ENCODE data around the gene MYH6. TPM values are rescaled to one million over a fixed set of nuclear protein-coding genes. Genes with fewer than 3 reads are reported as not detected.
"Not testable (repeated sequence)": the region's sequence is repeated elsewhere in the genome, so short reads cannot be mapped to it uniquely, and the experiment has no call there.

MYH6 gene
- 0.24 and 0.50 TPM in 2 replicates for total RNA-seq (ENCODE audit: low replicate concordance)
- long read RNA-seq, partial matches to known transcripts, result 1 of 1 reads
- long read RNA-seq, other reads (novel, unspliced or antisense), result 0 of 1 reads

DNA sequence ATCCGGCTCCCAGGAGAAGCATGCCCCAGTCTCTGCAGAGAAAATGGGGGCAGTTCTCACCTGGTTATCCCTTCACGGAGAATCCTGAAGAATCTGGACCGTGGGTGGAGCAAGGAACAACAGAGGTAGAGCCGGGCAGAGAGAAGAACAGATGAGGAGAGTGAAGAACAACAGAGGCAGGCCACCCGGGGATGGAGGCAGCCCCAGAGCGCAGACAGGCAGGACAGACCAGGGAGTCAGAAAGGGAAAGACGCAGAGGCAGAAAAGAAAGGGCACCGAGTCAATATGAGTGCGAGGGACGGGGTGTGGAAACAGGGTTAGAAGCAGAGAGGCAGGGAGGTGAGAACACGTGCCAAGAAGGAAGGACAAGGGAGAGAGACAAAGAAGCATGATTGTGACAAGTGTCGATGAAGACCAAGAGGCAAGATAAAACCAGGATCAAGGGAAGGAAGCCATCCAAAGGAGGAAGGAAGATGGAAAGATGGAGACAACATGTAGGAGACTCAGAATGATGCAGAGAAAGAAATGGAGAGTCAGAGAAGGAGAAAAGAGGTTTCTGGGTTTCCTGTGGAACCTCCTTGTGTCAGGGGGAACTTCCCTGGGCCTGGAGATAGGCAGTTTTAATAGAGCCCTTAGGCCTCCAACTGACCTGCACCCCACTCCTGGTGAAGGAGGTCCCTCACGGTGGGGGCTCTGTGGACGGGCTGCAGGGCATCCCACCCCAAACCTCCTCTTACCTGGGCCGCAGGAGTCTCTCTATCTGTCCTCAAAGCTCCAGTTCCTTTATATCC is at the start of gene MYH6:
Gene MYH6, minus strand, starts transcription at position 758 of the 791 bp plus-strand sequence. CDS start 1,050 bp downstream, outside the sequence.
- H3K4me1 Mint-ChIP-seq (ENCODE audit: unreplicated experiment), result no peaks in the 10 kb centered on the region
- H3K36me3 Mint-ChIP-seq, result no peaks in the 10 kb centered on the region
- no peak within 1 kb of the TSS for H3K27ac Mint-ChIP-seq
- H3K4me3 Mint-ChIP-seq, result no peak within 1 kb of the TSS
- TF ChIP-seq, protein P1, sequence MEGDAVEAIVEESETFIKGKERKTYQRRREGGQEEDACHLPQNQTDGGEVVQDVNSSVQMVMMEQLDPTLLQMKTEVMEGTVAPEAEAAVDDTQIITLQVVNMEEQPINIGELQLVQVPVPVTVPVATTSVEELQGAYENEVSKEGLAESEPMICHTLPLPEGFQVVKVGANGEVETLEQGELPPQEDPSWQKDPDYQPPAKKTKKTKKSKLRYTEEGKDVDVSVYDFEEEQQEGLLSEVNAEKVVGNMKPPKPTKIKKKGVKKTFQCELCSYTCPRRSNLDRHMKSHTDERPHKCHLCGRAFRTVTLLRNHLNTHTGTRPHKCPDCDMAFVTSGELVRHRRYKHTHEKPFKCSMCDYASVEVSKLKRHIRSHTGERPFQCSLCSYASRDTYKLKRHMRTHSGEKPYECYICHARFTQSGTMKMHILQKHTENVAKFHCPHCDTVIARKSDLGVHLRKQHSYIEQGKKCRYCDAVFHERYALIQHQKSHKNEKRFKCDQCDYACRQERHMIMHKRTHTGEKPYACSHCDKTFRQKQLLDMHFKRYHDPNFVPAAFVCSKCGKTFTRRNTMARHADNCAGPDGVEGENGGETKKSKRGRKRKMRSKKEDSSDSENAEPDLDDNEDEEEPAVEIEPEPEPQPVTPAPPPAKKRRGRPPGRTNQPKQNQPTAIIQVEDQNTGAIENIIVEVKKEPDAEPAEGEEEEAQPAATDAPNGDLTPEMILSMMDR (conservative IDR thresholded peaks at IDR 0.05), result no peak
- no peaks in the 10 kb centered on the region for H3K9me3 Mint-ChIP-seq
- no peak for DNase-seq (ENCODE audit: extremely low spot score, unreplicated experiment)
- H3K27me3 Mint-ChIP-seq, result peaks cover 40% of the 10 kb centered on the region

DNA sequence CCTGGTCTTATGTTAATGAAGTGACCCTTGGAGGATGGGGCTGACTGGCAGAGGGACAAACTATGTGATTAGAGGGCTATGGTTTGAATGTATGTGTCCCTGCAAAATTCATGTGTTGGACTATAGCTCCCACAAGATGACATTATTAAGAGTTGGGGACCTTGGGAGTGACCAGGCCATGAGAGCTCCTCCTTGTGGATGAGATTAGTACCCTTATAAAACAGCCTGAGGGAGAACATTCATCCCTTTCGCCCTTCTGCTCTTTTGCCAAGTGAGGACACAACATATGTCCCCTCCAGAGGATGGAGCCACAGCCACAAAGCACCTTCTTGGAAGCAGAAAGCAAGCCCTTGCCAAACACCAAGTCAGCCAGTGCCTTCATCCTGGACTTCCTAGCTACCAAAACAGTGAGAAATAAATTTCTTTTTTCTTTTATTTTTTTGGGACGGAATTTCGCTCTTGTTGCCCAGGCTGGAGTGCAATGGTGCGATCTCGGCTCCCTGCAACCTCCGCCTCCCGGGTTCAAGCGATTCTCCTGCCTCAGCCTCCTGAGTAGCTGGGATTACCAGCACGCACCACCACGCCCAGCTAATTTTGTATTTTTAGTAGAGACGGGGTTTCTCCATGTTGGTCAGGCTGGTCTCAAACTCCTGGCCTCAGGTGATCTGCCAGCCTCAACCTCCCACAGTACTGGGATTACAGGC is 49.0 kb upstream of the MYH6 start:
- H3K27me3 Mint-ChIP-seq; H3K9me3 Mint-ChIP-seq; H3K36me3 Mint-ChIP-seq; DNase-seq (ENCODE audit: extremely low spot score, unreplicated experiment); H3K4me3 Mint-ChIP-seq; H3K4me1 Mint-ChIP-seq (ENCODE audit: unreplicated experiment); H3K27ac Mint-ChIP-seq: not testable (repeated sequence)
- TF ChIP-seq, protein P1 (conservative IDR thresholded peaks at IDR 0.05), result peak; percentile 51

DNA sequence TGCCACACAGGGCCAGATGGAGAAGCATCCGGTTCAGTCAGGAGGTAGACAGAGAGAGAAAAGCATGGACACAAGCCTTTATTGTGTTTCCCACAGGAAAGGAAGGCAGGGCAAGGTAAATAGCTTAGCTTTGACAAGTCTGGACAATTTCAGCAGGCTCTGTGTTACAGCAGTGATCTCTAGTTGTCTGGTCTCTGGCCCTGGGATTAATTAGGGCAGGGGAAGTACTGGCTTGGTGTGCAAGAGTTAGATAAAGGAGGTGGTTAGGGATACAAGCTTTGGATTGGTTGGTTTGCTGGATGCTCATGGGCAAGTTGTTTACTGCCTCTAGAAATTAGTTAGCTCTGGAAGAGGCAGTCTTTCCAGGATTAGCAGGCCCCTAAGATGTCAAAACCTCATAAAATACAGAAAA is 46.4 kb upstream of the MYH6 start:
- Mint-ChIP-seq H3K4me1 (ENCODE audit: unreplicated experiment) (no peaks in the 10 kb centered on the region), H3K27me3 (peaks cover 9% of the 10 kb centered on the region), H3K4me3 (no peak overlapping the region), H3K27ac (no peak overlapping the region), H3K36me3 (no peaks in the 10 kb centered on the region), H3K9me3 (no peaks in the 10 kb centered on the region)
- no peak for DNase-seq (ENCODE audit: extremely low spot score, unreplicated experiment)
- TF ChIP-seq, protein P1 (conservative IDR thresholded peaks at IDR 0.05), result no peak

DNA sequence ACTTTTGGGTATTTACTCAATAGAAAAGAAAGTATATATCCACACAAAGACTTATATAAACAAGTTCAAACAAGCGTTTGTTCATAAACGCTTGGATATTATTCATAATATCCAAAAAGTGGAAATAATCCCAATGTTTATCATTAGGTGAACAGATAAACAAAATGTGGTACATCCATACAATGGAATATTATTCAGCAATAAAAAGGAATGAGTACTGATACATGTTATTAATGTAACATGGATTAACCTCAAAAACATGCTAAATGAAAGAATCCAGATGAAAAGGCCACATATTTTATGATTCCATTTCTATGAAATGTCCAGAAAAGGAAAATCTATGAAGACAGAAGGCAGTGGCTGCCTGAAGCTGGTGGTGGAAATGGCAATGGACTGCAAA is 44.2 kb upstream of the MYH6 start:
- Mint-ChIP-seq H3K36me3 (no peaks in the 10 kb centered on the region), H3K4me1 (ENCODE audit: unreplicated experiment) (no peaks in the 10 kb centered on the region), H3K4me3 (no peak overlapping the region), H3K27ac (no peak overlapping the region), H3K9me3 (no peaks in the 10 kb centered on the region), H3K27me3 (peaks cover 3% of the 10 kb centered on the region)
- TF ChIP-seq, protein P1 (conservative IDR thresholded peaks at IDR 0.05), result no peak
- DNase-seq (ENCODE audit: extremely low spot score, unreplicated experiment), result no peak

DNA sequence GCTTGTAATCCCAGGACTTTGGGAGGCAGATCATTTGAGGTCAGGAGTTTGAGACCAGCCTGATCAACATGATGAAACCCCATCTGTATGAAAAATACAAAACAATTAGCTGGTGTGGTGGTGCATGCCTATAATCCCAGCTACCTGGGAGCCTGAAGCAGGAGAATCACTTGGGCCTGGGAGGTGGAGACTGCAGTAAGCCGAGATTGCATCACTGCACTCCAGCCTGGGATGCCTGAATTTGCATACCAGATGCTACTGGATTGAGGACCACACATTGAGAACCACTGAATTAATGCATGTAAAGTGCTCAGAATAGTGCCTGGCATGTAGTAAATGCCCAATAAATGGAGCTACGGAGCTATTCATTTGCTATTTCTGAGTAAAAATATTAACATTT is 42.3 kb upstream of the MYH6 start:
- Mint-ChIP-seq H3K9me3 (no peaks in the 10 kb centered on the region), H3K4me1 (ENCODE audit: unreplicated experiment) (no peaks in the 10 kb centered on the region), H3K27me3 (no peaks in the 10 kb centered on the region), H3K36me3 (no peaks in the 10 kb centered on the region), H3K27ac (no peak overlapping the region), H3K4me3 (no peak overlapping the region)
- TF ChIP-seq, protein P1 (conservative IDR thresholded peaks at IDR 0.05), result no peak
- DNase-seq (ENCODE audit: extremely low spot score, unreplicated experiment), result peak; percentile 20

Data from type B pancreatic cell (in vitro differentiated cells).